Endothelial cell of umbilical vein (primary cell): ENCODE data around the gene GDNF. TPM values are rescaled to one million over a fixed set of nuclear protein-coding genes. Genes with fewer than 3 reads are reported as not detected.

ENCODE experiments used
- BruUV-seq: library from RNA; stranded (reverse); fragments of 400-500 nt; replicated peaks from 2 replicates; lab custom pipeline; 2021; lab: Mats Ljungman, UMichigan
- CTCF ChIA-PET: fragments of 300-600, 350-600 bp; sonication (Branson Sonifier 250); formaldehyde crosslinking; loops from one replicate; lab custom pipeline; 2021; ENCODE audit warnings: antibody characterized with exemption, inconsistent platforms; lab: Charles Lee
- POLR2A ChIA-PET: fragments of 300-600, 350-600 bp; sonication (Branson Sonifier 250); formaldehyde crosslinking; loops from one replicate; lab custom pipeline; 2021; ENCODE audit warnings: antibody characterized with exemption, inconsistent platforms; lab: Charles Lee
- DNase-seq: peaks from one replicate; pipeline ENCODE4 v3.0.0-alpha.2; 2011; ENCODE audit warnings: low read depth, low spot score
- FAIRE-seq: peaks from 2 replicates; lab custom pipeline; 2011; peaks lifted over from hg19 to GRCh38; lab: Jason Lieb, UNC
- H2AFZ ChIP-seq: 2 replicates; pipeline ENCODE4 v1.6.0; 2012; ENCODE audit warnings: low read depth, low read length, control low read depth, inconsistent platforms
- H3K27ac ChIP-seq: 2 replicates; pipeline ENCODE4 v1.5.1; 2011; ENCODE audit warnings: low read depth, mild to moderate bottlenecking, control low read depth, low read length, moderate library complexity; ENCODE audit not compliant: insufficient read depth
- H3K27me3 ChIP-seq, 2 experiments: 2 replicates each; pipeline versions ENCODE4 v1.6.0 to v1.6.1; 2011; ENCODE audit warnings: low read length in 2 of 2, mixed read lengths in 1 of 2; ENCODE audit not compliant: control insufficient read depth in 2 of 2, insufficient read depth in 2 of 2
- H3K36me3 ChIP-seq, 2 experiments: 2 replicates in 1 of 2; 3 replicates in 1 of 2; pipeline ENCODE4 v1.5.1; 2011; ENCODE audit warnings: low read length in 2 of 2, mild to moderate bottlenecking in 1 of 2, moderate library complexity in 1 of 2; ENCODE audit not compliant: control insufficient read depth in 2 of 2, insufficient read depth in 2 of 2; ENCODE audit errors: extremely low read depth in 1 of 2
- H3K4me1 ChIP-seq: 3 replicates; pipeline ENCODE4 v1.5.1; 2011; ENCODE audit warnings: mild to moderate bottlenecking, low read length; ENCODE audit not compliant: control insufficient read depth, insufficient read depth; ENCODE audit errors: extremely low read depth
- H3K4me2 ChIP-seq: 2 replicates; pipeline ENCODE4 v1.6.1; 2011; ENCODE audit warnings: low read length, control low read depth, mixed read lengths; ENCODE audit not compliant: insufficient read depth
- H3K4me3 ChIP-seq, 3 experiments: fragments of 200-600 bp in 1 of 3; sonication (generic), shearing (Covaris generic) in 1 of 3; replicated peaks in 1 of 3; 2 replicates each; pipeline ENCODE4 v1.5.1; 2011 to 2016; ENCODE audit warnings: control low read depth in 3 of 3, low read length in 3 of 3, mild to moderate bottlenecking in 2 of 3, inconsistent platforms in 1 of 3, low read depth in 1 of 3, moderate library complexity in 1 of 3; ENCODE audit not compliant: insufficient read depth in 1 of 3
- H3K79me2 ChIP-seq: 2 replicates; pipeline ENCODE4 v1.6.0; 2012; ENCODE audit warnings: low read length, inconsistent platforms; ENCODE audit not compliant: control insufficient read depth, insufficient read depth
- H3K9ac ChIP-seq: replicated peaks from 2 replicates; pipeline ENCODE3; 2011; ENCODE audit warnings: low read length, control low read depth; ENCODE audit not compliant: insufficient read depth; ENCODE audit errors: extremely low read depth
- H3K9me1 ChIP-seq: replicated peaks from 3 replicates; pipeline ENCODE4 v1.6.0; 2011; ENCODE audit warnings: mild to moderate bottlenecking, low read length; ENCODE audit not compliant: control insufficient read depth, insufficient read depth; ENCODE audit errors: extremely low read depth
- H3K9me3 ChIP-seq: replicated peaks from 2 replicates; pipeline ENCODE4 v1.5.1; 2012; ENCODE audit warnings: low read length, inconsistent platforms; ENCODE audit not compliant: control insufficient read depth, insufficient read depth
- H4K20me1 ChIP-seq: replicated peaks from 2 replicates; pipeline ENCODE3; 2011; ENCODE audit warnings: mild to moderate bottlenecking, low read length; ENCODE audit not compliant: control insufficient read depth, insufficient read depth; ENCODE audit errors: extremely low read depth
- CTCF ChIP-seq, 2 donors: IDR thresholded peaks; 1 replicate in 1 of 2; 2 replicates in 1 of 2; pipeline ENCODE4 v1.5.1; 2011; ENCODE audit warnings: low read length in 2 of 2, mild to moderate bottlenecking in 2 of 2, moderate library complexity in 2 of 2, control low read depth in 1 of 2, inconsistent platforms in 1 of 2, low read depth in 1 of 2; ENCODE audit not compliant: insufficient read depth in 1 of 2; ENCODE audit errors: extremely low read depth in 1 of 2
- EZH2 ChIP-seq: IDR thresholded peaks from 2 replicates; pipeline ENCODE4 v1.6.1; 2012; ENCODE audit warnings: borderline replicate concordance, low read depth, mild to moderate bottlenecking, moderate library complexity, low read length, inconsistent platforms; ENCODE audit not compliant: severe bottlenecking
- FOS ChIP-seq: IDR thresholded peaks from 2 replicates; pipeline ENCODE4 v1.6.1; 2011; ENCODE audit warnings: mild to moderate bottlenecking, low read length, moderate library complexity, borderline replicate concordance; ENCODE audit not compliant: insufficient read depth
- JUN ChIP-seq: IDR thresholded peaks from 2 replicates; pipeline ENCODE4 v1.6.1; 2011; ENCODE audit warnings: borderline replicate concordance, low read depth; ENCODE audit not compliant: insufficient read length, insufficient read depth
- MAX ChIP-seq: IDR thresholded peaks from 2 replicates; pipeline ENCODE4 v1.6.1; 2011; ENCODE audit not compliant: insufficient read depth, insufficient read length
- MYC ChIP-seq: IDR thresholded peaks from one replicate; pipeline ENCODE4 v1.6.1; 2011; ENCODE audit warnings: mild to moderate bottlenecking, low read depth, low read length
- POLR2AphosphoS5 ChIP-seq: IDR thresholded peaks from 2 replicates; pipeline ENCODE4 v1.6.1; 2012; ENCODE audit warnings: low read depth, mild to moderate bottlenecking, control low read depth, low read length, moderate library complexity; ENCODE audit not compliant: insufficient read depth
- dilution Hi-C: fragments of 300-500 bp; cut with MboI; formaldehyde crosslinking; loops from one replicate; pipeline ENCODE4 v1.15.0; 2019; ENCODE audit warnings: low sequenced_read_pairs; ENCODE audit not compliant: extremely low pct_ligation_motif_present
- intact Hi-C: fragments of 100-400 bp; cut with micrococcal nuclease; formaldehyde crosslinking; loops from one replicate; pipeline ENCODE4 v1.10.0; 2022
- polyA plus RNA-seq, 4 experiments: library from polyadenylated mRNA; depleted of rRNA in 3 of 4; stranded (reverse) in 3 of 4; unstranded in 1 of 4; fragments of >200 nt; gene quantifications; 2 replicates each; pipeline versions ENCODE4 v1.2.1 to v1.2.3, GENCODE V29; 2011 to 2012; ENCODE audit warnings: missing spikeins in 1 of 4
- total RNA-seq: library from RNA; stranded (reverse); gene quantifications from 2 replicates; pipeline ENCODE4 v1.2.3, GENCODE V29; 2021

The GDNF gene
- total and polyA plus RNA-seq, 2 donors (not counting 3 experiments of a cell fraction or from before 2014, with no cell fraction given), result not detected

DNA sequence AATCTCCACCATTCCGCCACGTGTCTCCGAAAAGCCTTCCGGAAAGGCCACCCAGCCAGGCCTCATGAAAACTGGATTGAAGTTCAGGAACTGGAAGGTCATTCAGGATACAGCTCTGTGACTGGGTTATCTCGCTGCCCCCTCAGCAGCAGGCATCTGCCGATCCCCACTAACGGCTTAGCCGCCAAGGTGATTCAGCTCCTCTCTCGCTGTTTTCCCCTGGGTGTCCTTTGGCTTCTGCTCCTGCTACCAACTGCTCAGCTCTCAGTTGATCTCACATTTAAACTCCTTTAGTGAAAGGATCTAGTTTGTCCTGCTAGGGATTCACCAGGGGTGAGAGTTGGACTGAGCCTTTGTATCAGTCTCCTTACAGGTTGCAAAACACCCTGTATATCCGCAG lies 2.2 kb upstream of the GDNF start:
- no peaks in the 10 kb centered on the region for H3K9me1 ChIP-seq
- peaks cover 15% of the 10 kb centered on the region for H3K4me1 ChIP-seq
- no peak overlapping the region for H3K9ac ChIP-seq
- H3K9me3 ChIP-seq, result no peaks in the 10 kb centered on the region
- dilution Hi-C loops (no loop called here), intact Hi-C loops (no loop called here)
- peaks cover 56 to 75% of the 10 kb centered on the region in 2 experiments for H3K27me3 ChIP-seq
- no peaks in the 10 kb centered on the region for H3K36me3 ChIP-seq
- no peak overlapping the region for H3K4me2 ChIP-seq
- BruUV-seq, result no TSS peak
- H3K79me2 ChIP-seq, result no peaks in the 10 kb centered on the region
- CTCF ChIA-PET, result no interaction called here
- POLR2A ChIA-PET, result no interaction called here
- FAIRE-seq, result no peak
- H3K4me3 ChIP-seq, result no peak overlapping the region
- H4K20me1 ChIP-seq, result no peaks in the 10 kb centered on the region
- no peak overlapping the region for H2AFZ ChIP-seq
- H3K27ac ChIP-seq, result no peak overlapping the region
- no peak for DNase-seq
- TF ChIP-seq MYC (no peak), POLR2AphosphoS5 (no peak), CTCF (IDR thresholded peaks at IDR 0.05; ENCODE audit: extremely low read depth in 1 of 2, insufficient read depth in 1 of 2, low read depth in 1 of 2, low read length in 2 of 2) (no peak)

DNA sequence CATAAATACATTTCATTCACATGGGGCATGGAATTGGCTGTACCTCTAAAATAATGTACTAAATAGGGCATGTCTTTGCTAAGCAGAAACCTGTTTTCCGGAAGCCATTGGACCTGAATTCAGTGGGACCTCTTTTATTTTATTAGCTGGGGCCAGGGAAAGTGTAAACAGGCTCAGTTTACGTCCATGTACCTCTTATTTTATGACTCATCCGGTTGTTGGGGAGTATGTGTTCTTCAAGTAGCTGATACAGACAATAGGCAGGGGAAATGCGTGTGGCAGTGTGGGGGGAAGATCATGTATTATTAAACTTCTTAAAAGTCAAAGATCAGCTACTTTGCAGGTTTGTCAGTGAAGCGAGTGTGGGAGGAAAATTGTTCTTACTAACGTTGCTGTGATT lies 1.4 kb upstream of the GDNF start:
- Histone ChIP-seq H3K4me1 (peaks cover 22% of the 10 kb centered on the region), H3K9me3 (no peaks in the 10 kb centered on the region), H3K4me3 (no peak overlapping the region), H4K20me1 (no peaks in the 10 kb centered on the region), H2AFZ (no peak overlapping the region), H3K27ac (no peak overlapping the region), H3K9ac (no peak overlapping the region), H3K4me2 (no peak overlapping the region), H3K9me1 (no peaks in the 10 kb centered on the region), H3K79me2 (no peaks in the 10 kb centered on the region), H3K36me3 (no peaks in the 10 kb centered on the region), H3K27me3 (peaks cover 61 to 78% of the 10 kb centered on the region in 2 experiments)
- ChIA-PET CTCF (interaction anchor here (0.8 to 1.6 kb wide), 4 partner anchors 10 to 428 kb away, joined by 3 to 5 read pairs (median 3); no protein-coding TSS in a partner anchor), POLR2A (no interaction called here)
- BruUV-seq, result no TSS peak
- no peak for TF ChIP-seq CTCF (IDR thresholded peaks at IDR 0.05; ENCODE audit: extremely low read depth in 1 of 2, insufficient read depth in 1 of 2, low read depth in 1 of 2, low read length in 2 of 2)
- TF ChIP-seq FOS, result peak; percentile 24
- no peak for TF ChIP-seq POLR2AphosphoS5
- TF ChIP-seq MAX, result no peak
- no peak for TF ChIP-seq EZH2
- peak; percentile 15 for TF ChIP-seq JUN
- FAIRE-seq, result no peak
- intact Hi-C loops, result no loop called here
- dilution Hi-C loops, result no loop called here
- DNase-seq, result peak; percentile 17
